ENCODE results near the gene ADRB2. TPM values are rescaled to one million over a fixed set of nuclear protein-coding genes. Genes with fewer than 3 reads are reported as not detected.
"Not testable (repeated sequence)": the region's sequence is repeated elsewhere in the genome, so short reads cannot be mapped to it uniquely, and the experiment has no call there.

ADRB2 gene
- total RNA-seq, 1 donor from 2014 or later, result 0.64 TPM

DNA sequence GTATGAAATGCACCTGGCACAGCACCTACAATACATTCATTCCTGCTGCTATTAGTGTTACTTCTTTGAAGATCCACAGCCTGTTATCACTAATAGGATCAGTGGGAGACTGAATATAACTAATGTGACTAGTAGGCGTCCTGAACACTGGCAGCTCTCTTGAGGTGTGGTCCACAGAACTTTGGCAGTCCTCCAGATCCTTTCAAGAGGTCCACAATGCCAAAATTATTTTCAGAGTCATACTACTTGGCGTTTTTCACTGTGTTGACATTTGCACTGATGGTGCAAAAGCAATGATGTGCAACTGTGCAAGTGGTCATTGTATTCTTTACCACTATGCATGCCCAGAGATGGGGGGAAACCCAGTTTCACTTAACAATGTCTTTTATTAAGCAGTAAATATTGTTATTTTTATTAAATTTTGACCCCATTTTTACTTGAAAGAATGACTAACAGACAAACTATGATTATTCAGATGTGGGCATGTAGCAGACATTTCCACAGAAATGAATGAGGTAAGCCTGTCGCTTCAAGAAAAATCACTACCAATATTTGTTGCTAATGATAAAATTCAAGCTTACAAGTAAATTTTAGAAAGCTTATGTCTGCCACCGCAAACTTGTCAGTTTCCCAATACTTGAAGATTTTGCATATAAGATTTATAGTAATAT lies 48.9 kb downstream of the ADRB2 start:
- Histone ChIP-seq H3K27ac (ENCODE audit: low read depth, low read length) (no peak overlapping the region), H3K79me2 (ENCODE audit: insufficient read depth, low read length) (no peaks in the 10 kb centered on the region), H3K4me2 (ENCODE audit: low read length) (peak overlapping the region; percentile 6), H3K4me3 (ENCODE audit: insufficient read depth, low read depth, low read length) (no peak overlapping the region), H3K4me1 (ENCODE audit: insufficient read depth, low read length) (peaks cover 5% of the 10 kb centered on the region), H3K9me3 (ENCODE audit: insufficient read depth, low read depth, low read length) (no peaks in the 10 kb centered on the region), H3K9ac (ENCODE audit: low read length) (no peak overlapping the region), H2AFZ (ENCODE audit: low read depth, low read length) (no peak overlapping the region), H4K20me1 (ENCODE audit: insufficient read depth, low read length) (no peaks in the 10 kb centered on the region), H3K27me3 (ENCODE audit: insufficient read depth, low read length) (no peaks in the 10 kb centered on the region), H3K36me3 (ENCODE audit: insufficient read depth, low read length) (no peaks in the 10 kb centered on the region)
- Mint-ChIP-seq H3K4me1 (ENCODE audit: low read depth, unreplicated experiment) (peaks cover 7% of the 10 kb centered on the region), H3K27ac (ENCODE audit: unreplicated experiment) (no peak overlapping the region), H3K27me3 (ENCODE audit: low read depth, unreplicated experiment) (peaks cover 2% of the 10 kb centered on the region), H3K36me3 (ENCODE audit: low read depth, unreplicated experiment) (no peaks in the 10 kb centered on the region), H3K9me3 (ENCODE audit: unreplicated experiment) (no peaks in the 10 kb centered on the region), H3K4me3 (ENCODE audit: unreplicated experiment) (no peak overlapping the region)
- no peak for TF ChIP-seq CTCF (IDR thresholded peaks at IDR 0.05; ENCODE audit: insufficient read depth, low read depth, low read length)
- TF ChIP-seq EZH2 (IDR thresholded peaks at IDR 0.05; ENCODE audit: insufficient read depth, low read length), result no peak
- no peak for FAIRE-seq
- DNase-seq (ENCODE audit: low read depth), result peak; percentile 30

- H3K4me1 ChIP-seq (ENCODE audit: insufficient read depth, low read length); FAIRE-seq; H4K20me1 ChIP-seq (ENCODE audit: insufficient read depth, low read length); DNase-seq (ENCODE audit: low read depth); H3K27ac ChIP-seq (ENCODE audit: low read depth, low read length); H3K4me2 ChIP-seq (ENCODE audit: low read length); H3K27me3 ChIP-seq (ENCODE audit: insufficient read depth, low read length); H3K4me3 Mint-ChIP-seq (ENCODE audit: unreplicated experiment); H3K9me3 ChIP-seq (ENCODE audit: insufficient read depth, low read depth, low read length); H3K27ac Mint-ChIP-seq (ENCODE audit: unreplicated experiment); H3K79me2 ChIP-seq (ENCODE audit: insufficient read depth, low read length); H3K4me3 ChIP-seq (ENCODE audit: insufficient read depth, low read depth, low read length); H3K9ac ChIP-seq (ENCODE audit: low read length); H3K36me3 ChIP-seq (ENCODE audit: insufficient read depth, low read length); H3K36me3 Mint-ChIP-seq (ENCODE audit: low read depth, unreplicated experiment); H2AFZ ChIP-seq (ENCODE audit: low read depth, low read length); H3K9me3 Mint-ChIP-seq (ENCODE audit: unreplicated experiment); H3K4me1 Mint-ChIP-seq (ENCODE audit: low read depth, unreplicated experiment); H3K27me3 Mint-ChIP-seq (ENCODE audit: low read depth, unreplicated experiment): not testable (repeated sequence)
These were observed 51.0 kb downstream of the ADRB2 start for GRCh38 chr5:148877436-148877835.

Other genes with a start within 250 kb of the ADRB2 start
- not detected in 2 replicates for gene HTR4, start 172.1 kb upstream of the ADRB2 start, total RNA-seq
- gene SH3TC2, start 236.5 kb downstream of the ADRB2 start, total RNA-seq, result 2.6 and 3.1 TPM in 2 replicates

All from astrocyte (in vitro differentiated cells and primary cell).